HUES48 (cell line): ENCODE results near the gene ITGAV.
A peak's percentile ranks its signal among the peaks of the same experiment; 100 is the strongest.

Source experiments
- H3K27ac ChIP-seq: one replicate; pipeline ENCODE4 v1.7.0; 2013; ENCODE audit warnings: low read depth, low read length, inconsistent platforms
- H3K27me3 ChIP-seq: 2 replicates; pipeline ENCODE4 v1.6.1; 2013; ENCODE audit warnings: mild to moderate bottlenecking, low read length; ENCODE audit not compliant: control insufficient read depth, insufficient read depth
- H3K36me3 ChIP-seq: 2 replicates; pipeline ENCODE4 v1.6.1; 2013; ENCODE audit warnings: low read length; ENCODE audit not compliant: control insufficient read depth, insufficient read depth
- H3K4me1 ChIP-seq: 2 replicates; pipeline ENCODE4 v1.6.1; 2013; ENCODE audit warnings: mild to moderate bottlenecking, low read length; ENCODE audit not compliant: control insufficient read depth, insufficient read depth
- H3K4me3 ChIP-seq: 2 replicates; pipeline ENCODE4 v1.5.1; 2013; ENCODE audit warnings: mild to moderate bottlenecking, low read depth, low read length
- H3K9ac ChIP-seq: 2 replicates; pipeline ENCODE4 v1.6.1; 2013; ENCODE audit warnings: mild to moderate bottlenecking, low read depth, low read length, moderate library complexity
- H3K9me3 ChIP-seq: 2 replicates; pipeline ENCODE4 v1.6.1; 2013; ENCODE audit warnings: low read length; ENCODE audit not compliant: control insufficient read depth, insufficient read depth

The ITGAV gene

DNA sequence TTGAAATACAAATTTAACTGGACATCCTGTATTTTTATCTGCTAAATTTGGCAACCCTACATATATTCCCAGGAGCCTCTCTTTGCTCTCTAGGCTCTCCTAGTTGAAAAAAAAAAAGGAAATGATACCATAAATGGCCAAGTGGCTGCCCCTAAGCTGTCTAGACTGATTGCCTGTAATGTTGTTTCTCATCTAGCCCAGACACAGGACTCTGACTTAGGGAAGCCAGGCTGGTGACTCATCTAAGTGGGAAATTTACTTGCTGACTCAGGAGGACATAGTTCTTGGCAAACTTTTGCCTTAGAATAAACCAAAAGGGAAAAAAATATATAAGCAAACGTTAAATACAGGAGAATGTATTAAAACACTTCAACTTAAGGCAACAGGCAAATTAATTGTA is 14.6 kb upstream of the ITGAV start:
- H3K4me1 ChIP-seq: peaks cover 14% of the 10 kb centered on the region
- H3K36me3 ChIP-seq: no peaks in the 10 kb centered on the region
- no peaks in the 10 kb centered on the region for H3K9me3 ChIP-seq
- H3K4me3 ChIP-seq: no peak overlapping the region
- H3K27me3 ChIP-seq: no peaks in the 10 kb centered on the region
- H3K9ac ChIP-seq: no peak overlapping the region
- peak overlapping the region; percentile 69 for H3K27ac ChIP-seq

GRCh38 chr2:186575856-186576255 is 14.0 kb upstream of the ITGAV start:
- Histone ChIP-seq H3K9me3 (no peaks in the 10 kb centered on the region), H3K36me3 (no peaks in the 10 kb centered on the region), H3K4me3 (no peak overlapping the region), H3K4me1 (peaks cover 9% of the 10 kb centered on the region), H3K27ac (peak overlapping the region; percentile 69), H3K9ac (no peak overlapping the region), H3K27me3 (no peaks in the 10 kb centered on the region)

GRCh38 chr2:186576614-186577013 is 13.2 kb upstream of the ITGAV start:
- Histone ChIP-seq H3K27me3 (no peaks in the 10 kb centered on the region), H3K27ac (no peak overlapping the region), H3K36me3 (no peaks in the 10 kb centered on the region), H3K9me3 (no peaks in the 10 kb centered on the region), H3K9ac (no peak overlapping the region), H3K4me3 (no peak overlapping the region), H3K4me1 (peaks cover 5% of the 10 kb centered on the region; the same call in 1 of the 2 replicates)

DNA sequence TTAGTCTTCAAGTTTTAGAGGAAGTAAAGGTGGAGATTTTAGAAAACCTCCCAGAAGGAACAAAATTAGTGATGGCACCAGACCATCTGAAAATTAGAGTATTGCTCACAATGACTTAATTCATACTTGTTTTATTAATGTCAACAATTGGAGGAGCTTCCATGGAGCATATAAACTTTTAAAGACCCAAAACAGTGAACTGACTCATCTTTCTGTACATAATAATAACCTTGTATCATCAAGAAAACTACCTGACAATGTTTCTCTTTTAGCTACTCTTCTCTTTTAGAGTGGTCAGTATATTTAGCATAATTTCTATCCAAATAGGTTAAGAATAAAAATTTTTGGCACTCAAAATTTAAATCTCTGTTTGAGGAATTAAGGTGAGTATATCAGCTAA is 7.2 kb upstream of the ITGAV start:
- Histone ChIP-seq H3K9ac (no peak overlapping the region), H3K27me3 (no peaks in the 10 kb centered on the region), H3K27ac (no peak overlapping the region), H3K4me1 (peaks cover 6% of the 10 kb centered on the region; the same call in 1 of the 2 replicates), H3K36me3 (no peaks in the 10 kb centered on the region), H3K9me3 (no peaks in the 10 kb centered on the region), H3K4me3 (no peak overlapping the region)

DNA sequence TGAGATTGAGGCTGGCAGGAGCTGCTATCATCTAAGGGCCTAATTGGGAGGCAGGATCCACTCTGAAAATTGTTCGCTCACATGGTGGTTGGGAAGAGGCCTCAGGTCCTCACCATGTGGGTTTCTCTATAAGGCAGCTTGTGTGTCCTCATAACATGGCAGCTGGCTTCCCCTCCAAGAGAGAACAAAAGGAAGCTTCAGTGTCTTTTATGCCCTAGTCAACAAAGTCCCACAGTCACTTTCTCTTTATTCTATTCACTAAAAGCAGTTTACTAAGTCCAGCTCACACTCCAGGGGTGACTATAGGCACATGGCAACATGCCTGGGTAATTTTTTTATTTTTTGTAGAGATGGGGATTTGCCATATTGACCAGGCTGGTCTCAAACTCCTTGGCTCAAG is 5.8 kb upstream of the ITGAV start:
- no peak overlapping the region for H3K4me3 ChIP-seq
- H3K4me1 ChIP-seq: peaks cover 8% of the 10 kb centered on the region; the same call in 1 of the 2 replicates
- no peak overlapping the region for H3K9ac ChIP-seq
- no peak overlapping the region for H3K27ac ChIP-seq
- H3K27me3 ChIP-seq: no peaks in the 10 kb centered on the region
- no peaks in the 10 kb centered on the region for H3K9me3 ChIP-seq
- no peaks in the 10 kb centered on the region for H3K36me3 ChIP-seq

GRCh38 chr2:186588421-186588820 is 1.4 kb upstream of the ITGAV start:
- no peaks in the 10 kb centered on the region for H3K27me3 ChIP-seq
- no peak overlapping the region for H3K27ac ChIP-seq

GRCh38 chr2:186588940-186589611 is 780 bp upstream of the ITGAV start:
- Histone ChIP-seq H3K27me3 (no peaks in the 10 kb centered on the region), H3K27ac (peak overlapping the region; percentile 88), H3K36me3 (no peaks in the 10 kb centered on the region), H3K9ac (peak overlapping the region; percentile 37), H3K4me1 (peaks cover 32% of the 10 kb centered on the region), H3K9me3 (no peaks in the 10 kb centered on the region), H3K4me3 (peak overlapping the region; percentile 86)

More at GRCh38 chr2:186588421-186588820, 1.4 kb upstream of the ITGAV start:
- H3K4me1 ChIP-seq: peaks cover 29% of the 10 kb centered on the region
- H3K4me3 ChIP-seq: no peak overlapping the region
- no peak overlapping the region for H3K9ac ChIP-seq
- no peaks in the 10 kb centered on the region for H3K36me3 ChIP-seq
- no peaks in the 10 kb centered on the region for H3K9me3 ChIP-seq

- H3K36me3 ChIP-seq: no peaks in the 10 kb centered on the region
- peaks cover 40% of the 10 kb centered on the region for H3K4me1 ChIP-seq
- H3K27ac ChIP-seq: peak overlapping the region; percentile 88
- H3K9me3 ChIP-seq: no peaks in the 10 kb centered on the region
- H3K27me3 ChIP-seq: no peaks in the 10 kb centered on the region
- H3K4me3 ChIP-seq: peak overlapping the region; percentile 86
- peak overlapping the region; percentile 37 for H3K9ac ChIP-seq
These were observed 498 bp downstream of the ITGAV start for GRCh38 chr2:186590350-186590758.

- Histone ChIP-seq H3K4me1 (peaks cover 35% of the 10 kb centered on the region), H3K36me3 (no peaks in the 10 kb centered on the region), H3K27ac (peak overlapping the region; percentile 88)
These were observed 1.1 kb downstream of the ITGAV start for GRCh38 chr2:186590759-186591505.

GRCh38 chr2:186591506-186591890 is 1.6 kb downstream of the ITGAV start:
- Histone ChIP-seq H3K36me3 (no peaks in the 10 kb centered on the region), H3K9me3 (no peaks in the 10 kb centered on the region), H3K4me1 (peaks cover 35% of the 10 kb centered on the region), H3K27me3 (no peaks in the 10 kb centered on the region), H3K27ac (no peak overlapping the region), H3K4me3 (peak overlapping the region; percentile 86), H3K9ac (0 out of 2 replicates have a peak overlapping the region, but pooled peaks have one; percentile 37)

More at GRCh38 chr2:186590759-186591505, 1.1 kb downstream of the ITGAV start:
- Histone ChIP-seq H3K4me3 (peak overlapping the region; percentile 86), H3K27me3 (no peaks in the 10 kb centered on the region), H3K9ac (peak overlapping the region; percentile 37), H3K9me3 (no peaks in the 10 kb centered on the region)
